NCI-H128 (cell line): ENCODE data around the gene LAIR2.
"Not testable (repeated sequence)": the region's sequence is repeated elsewhere in the genome, so short reads cannot be mapped to it uniquely, and the experiment has no call there.

Source experiments
- DNase-seq: peaks from one replicate; lab custom pipeline; 2025; ENCODE audit not compliant: unreplicated experiment; lab: John Stamatoyannopoulos, UW

The LAIR2 gene

GRCh38 chr19:54492568-54492967, 10.1 kb upstream of the LAIR2 start:
- no peak for DNase-seq

DNA sequence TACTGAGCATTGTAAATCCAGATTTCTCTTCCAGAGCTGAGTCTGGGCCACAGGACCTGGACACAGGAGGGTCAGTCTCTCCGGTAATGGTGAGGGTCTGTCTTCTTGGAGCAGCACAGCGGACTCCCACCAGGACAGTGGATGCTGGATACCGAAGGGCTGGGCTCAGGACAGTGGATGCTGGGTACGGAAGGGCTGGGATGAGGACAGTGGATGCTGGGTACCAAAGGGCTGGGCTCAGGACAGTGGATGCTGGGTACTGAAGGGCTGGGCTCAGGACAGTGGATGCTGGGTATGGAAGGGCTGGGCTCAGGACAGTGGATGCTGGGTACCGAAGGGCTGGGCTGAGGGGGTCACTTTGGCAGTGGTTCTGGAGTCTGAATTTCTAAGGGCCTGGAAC, 9.6 kb upstream of the LAIR2 start:
- DNase-seq = not testable (repeated sequence)

- no peak for DNase-seq
Observed at GRCh38 chr19:54493967-54494585, 8.6 kb upstream of the LAIR2 start.

DNA sequence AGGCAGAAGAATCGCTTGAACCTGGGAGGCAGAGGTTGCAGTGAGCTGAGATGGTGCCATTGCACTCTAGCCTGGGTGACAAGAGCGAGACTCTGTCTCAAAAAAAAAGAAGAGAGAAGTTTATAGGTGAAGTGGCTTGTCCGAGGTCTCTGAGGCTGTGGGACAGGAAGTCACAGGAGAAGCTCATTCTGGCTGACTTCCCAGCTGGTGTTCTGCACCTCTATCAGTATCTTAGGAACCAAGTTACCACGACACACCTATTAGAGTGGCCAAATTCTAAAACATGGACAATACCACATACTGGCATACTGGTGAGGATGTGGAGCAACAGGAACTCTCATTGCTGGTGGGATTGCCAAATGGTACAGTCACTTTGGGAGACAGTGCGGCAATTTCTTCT, 7.3 kb upstream of the LAIR2 start:
- not testable (repeated sequence) for DNase-seq

GRCh38 chr19:54497747-54498450, 4.7 kb upstream of the LAIR2 start:
- DNase-seq = not testable (repeated sequence)

GRCh38 chr19:54498451-54498772, 4.2 kb upstream of the LAIR2 start:
- not testable (repeated sequence) for DNase-seq

GRCh38 chr19:54505542-54505941, 2.9 kb downstream of the LAIR2 start:
- DNase-seq = not testable (repeated sequence)

DNA sequence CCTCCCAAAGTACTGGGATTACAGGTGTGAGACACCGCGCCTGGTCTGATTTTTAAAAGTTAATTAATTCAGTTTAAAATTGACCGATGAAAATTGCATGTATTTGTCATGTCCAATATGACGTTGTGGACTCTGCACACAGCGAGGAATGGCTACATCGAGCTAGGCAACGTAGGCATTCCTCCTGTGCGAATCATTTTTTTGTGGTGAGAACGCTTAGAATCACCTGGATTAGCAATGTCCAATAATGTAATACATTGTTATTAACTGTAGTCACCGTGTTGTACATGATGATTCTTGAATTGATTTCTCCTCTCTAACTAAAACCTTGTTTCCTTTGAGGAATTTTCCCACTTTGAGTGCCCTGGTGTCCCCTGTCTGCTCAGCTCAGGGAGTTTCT, 3.4 kb downstream of the LAIR2 start:
- DNase-seq = no peak

DNA sequence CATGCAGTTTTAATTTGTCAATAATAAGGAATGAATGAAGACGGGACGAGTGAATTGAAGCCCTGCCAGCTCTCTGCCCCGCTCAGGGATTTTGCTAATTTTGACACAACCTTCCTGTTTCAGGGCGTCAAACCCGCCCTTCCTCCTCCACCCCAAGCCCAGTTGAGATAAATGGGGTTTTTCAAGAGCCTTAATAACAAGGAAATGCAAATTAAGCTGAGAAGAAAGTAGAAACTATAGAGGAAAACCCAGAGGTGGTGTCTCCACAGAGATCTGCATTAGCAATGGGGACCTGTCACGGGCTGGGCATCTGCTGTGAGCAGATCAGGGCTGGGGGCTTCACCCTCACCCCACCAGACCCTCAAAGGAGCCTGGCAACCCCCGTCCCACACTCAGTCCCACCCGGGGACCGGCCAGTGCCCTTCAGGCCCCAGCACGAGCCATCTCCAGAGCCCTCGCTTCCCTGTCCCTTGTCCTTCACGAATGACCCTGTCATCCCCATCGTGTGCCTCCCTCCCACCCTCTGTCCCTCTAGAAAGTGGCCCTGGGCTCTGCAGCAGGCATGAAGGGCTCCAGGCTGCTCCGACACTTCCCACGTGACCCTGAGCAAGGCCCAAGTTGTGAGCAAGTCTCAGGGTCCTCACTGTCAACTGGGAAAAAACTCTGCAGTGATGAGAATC, 4.5 kb downstream of the LAIR2 start:
- DNase-seq = not testable (repeated sequence)

DNA sequence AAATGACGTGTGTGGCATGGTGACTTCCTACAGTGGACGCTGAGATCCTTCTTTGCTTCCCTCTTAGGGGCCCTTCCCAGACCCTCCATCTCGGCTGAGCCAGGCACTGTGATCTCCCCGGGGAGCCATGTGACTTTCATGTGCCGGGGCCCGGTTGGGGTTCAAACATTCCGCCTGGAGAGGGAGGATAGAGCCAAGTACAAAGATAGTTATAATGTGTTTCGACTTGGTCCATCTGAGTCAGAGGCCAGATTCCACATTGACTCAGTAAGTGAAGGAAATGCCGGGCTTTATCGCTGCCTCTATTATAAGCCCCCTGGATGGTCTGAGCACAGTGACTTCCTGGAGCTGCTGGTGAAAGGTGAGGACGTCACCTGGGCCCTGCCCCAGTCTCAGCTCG, 5.2 kb downstream of the LAIR2 start:
- DNase-seq = no peak

DNA sequence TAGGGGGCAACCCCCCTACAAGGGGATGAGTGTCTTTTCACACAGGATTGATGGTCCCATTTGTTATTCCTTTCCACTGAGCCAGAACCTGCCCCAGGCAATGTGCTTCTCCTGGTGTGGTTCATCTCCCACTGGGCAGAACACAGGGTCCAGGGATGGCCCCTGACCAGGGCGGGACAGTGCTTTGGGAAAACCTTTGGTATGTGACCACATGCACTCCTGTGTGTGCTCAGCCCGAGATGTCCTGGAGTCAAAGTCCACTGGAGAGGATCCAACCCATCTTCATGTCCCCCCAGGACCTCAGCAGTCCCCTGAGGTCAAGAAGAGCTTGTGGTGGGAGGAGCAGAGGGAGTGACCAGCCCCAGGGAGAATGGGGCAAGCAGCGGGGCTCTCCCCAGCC, 5.9 kb downstream of the LAIR2 start:
- not testable (repeated sequence) for DNase-seq

GRCh38 chr19:54509200-54509940, 6.7 kb downstream of the LAIR2 start:
- DNase-seq = not testable (repeated sequence)

DNA sequence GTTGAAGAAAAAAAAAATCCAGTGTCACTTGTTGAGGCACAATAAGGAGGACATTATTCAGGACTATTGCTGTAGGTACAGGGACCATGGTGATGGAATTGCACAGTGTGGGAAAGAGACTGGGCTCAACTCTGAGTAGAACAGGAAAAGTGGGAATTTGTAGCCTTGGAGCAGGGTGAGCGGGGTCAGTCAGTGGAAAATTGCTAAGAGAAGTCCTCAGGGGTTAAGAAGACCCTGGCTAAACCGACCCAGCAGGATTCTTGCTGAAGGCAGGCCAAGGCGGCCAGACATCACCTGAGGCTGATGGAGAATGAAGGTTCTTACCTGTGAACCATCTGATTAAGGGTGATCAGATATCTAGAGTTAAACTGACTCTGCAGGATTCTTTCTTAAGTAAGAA, 12.5 kb downstream of the LAIR2 start:
- no peak for DNase-seq

GRCh38 chr19:54517483-54517882, 14.9 kb downstream of the LAIR2 start:
- no peak for DNase-seq

DNA sequence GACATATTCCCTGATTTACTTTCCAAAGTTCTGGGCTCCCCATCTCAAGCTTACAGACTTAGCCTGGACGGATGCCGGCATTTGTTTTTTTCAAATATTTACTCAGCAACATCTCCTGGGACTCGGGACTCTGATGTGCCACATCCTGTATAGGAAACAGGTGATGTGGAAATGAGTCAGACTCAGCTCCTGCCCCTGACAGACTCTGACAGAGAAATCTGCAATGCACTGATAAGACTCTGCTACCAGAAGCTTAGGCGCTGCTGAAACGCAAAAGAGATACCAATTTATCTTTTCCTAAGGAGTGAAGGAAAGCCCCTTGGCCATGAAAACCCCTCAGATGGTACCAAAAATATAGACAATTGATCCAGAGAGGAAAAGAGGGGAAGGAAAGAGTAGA, 16.2 kb downstream of the LAIR2 start:
- no peak for DNase-seq

DNA sequence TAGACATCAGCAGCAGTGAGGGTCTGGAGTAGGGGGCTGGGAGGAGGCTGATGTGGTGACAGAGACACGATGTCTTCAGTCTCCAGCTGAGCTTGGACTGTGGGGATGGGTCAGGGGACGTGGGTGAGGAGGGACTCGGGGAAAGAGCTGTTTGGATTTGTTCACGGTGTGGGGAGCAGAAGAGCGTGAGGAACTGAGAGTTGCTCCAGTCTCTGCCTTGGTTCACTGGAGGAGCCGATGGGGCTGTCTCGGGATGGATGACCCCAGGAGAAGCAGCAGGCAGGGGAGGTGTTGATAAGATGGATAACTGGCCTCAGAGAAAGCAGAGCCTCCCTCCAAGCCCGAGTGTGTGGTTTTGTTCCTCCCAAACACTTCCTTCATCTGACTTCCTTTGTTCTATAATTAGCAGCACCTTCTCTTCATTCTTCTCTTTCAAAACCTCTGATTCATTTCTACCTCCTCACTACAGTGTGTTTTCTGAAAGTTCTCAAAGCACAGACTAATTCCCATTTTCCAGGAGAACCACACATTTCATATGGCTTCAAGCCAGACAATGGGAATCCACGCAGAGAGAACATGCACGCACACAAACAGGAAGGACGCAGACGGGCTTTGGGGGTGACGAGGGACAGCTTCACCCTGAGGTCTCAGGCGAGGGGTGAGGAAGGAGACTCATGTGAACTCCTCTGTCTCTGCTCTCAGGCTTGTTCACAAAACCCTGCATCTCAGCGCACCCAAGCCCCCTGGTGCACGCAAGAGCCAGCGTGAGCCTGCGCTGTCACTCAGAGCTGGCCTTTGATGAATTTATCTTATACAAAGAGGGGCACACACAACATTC, 18.6 kb downstream of the LAIR2 start:
- no peak for DNase-seq

DNA sequence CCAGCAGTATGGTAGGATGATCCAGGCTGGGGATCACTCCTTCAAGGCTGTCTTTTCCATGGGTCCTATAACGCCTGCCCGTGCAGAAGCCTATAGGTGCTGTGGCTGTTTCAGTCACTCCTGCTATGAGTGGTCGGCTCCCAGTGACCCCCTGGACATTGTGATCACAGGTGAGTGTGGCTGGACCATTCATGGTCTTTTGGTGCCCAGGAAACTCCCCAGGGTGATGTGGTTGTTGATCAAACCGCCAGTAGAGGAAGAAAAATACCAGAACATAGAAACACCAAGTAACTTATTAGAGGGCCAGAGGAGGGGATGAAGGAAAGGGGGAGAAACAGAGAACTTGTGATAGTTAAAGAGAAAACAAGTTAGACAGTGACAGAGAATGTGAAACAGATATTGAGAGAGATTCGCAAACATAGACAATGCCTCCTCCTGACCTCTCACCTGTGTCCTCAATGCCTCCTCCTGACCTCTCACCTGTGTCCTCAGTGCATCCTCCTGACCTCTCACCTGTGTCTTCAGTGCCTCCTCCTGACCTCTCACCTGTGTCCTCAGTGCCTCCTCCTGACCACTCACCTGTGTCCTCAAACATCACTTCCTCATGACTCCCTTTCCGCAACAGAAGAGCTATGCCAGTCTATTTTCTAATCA, 19.4 kb downstream of the LAIR2 start:
- DNase-seq = no peak

- no peak for DNase-seq
Observed at GRCh38 chr19:54523403-54523802, 20.8 kb downstream of the LAIR2 start.

DNA sequence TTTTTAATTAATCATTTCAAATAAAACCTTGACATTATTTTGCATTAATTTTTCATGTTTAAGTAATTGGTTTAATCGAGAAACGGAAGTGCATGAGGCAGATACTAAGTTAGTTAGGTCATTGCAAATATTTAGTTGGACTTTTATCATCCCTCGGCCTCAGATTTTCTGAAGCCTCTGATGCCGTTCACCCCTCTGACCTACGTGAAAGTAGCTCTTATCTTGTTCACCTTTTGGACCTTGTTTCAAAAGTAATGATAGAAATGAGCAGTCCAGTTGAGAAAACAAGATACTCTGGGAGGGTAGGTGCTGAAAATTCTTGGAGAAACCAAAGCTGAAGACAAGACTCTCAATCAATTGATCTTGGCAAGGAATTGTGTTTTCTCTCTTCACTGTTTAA, 23.0 kb downstream of the LAIR2 start:
- DNase-seq = no peak

DNA sequence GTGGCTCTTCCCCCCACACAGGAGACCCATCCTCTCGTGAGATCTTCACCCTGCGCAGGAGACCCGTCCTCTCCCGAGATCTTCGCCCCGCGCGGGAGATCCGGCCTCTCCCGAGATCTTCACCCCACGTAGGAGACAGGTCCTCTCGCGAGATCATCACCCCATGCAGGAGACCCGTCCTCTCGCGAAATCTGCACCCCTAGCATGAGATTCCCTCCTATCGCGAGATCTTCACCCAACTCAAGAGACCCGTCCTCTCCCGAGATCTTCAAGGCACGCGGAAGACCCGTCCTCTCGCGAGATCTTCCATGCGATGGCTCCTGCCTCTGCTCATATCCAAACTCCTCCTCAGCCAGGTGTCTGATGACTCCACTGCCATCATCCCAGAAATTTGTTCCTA, 24.3 kb downstream of the LAIR2 start:
- DNase-seq = no peak
